Endothelial cell of umbilical vein (primary cell): ENCODE results near the gene KLHL25. TPM values are rescaled to one million over a fixed set of nuclear protein-coding genes. Genes with fewer than 3 reads are reported as not detected.

Experiments used
- BruUV-seq: library from RNA; stranded (reverse); fragments of 400-500 nt; replicated peaks from 2 replicates; lab custom pipeline; 2021; lab: Mats Ljungman, UMichigan
- CTCF ChIA-PET: fragments of 300-600, 350-600 bp; sonication (Branson Sonifier 250); formaldehyde crosslinking; loops from one replicate; lab custom pipeline; 2021; ENCODE audit warnings: antibody characterized with exemption, inconsistent platforms; lab: Charles Lee
- POLR2A ChIA-PET: fragments of 300-600, 350-600 bp; sonication (Branson Sonifier 250); formaldehyde crosslinking; loops from one replicate; lab custom pipeline; 2021; ENCODE audit warnings: antibody characterized with exemption, inconsistent platforms; lab: Charles Lee
- DNase-seq: peaks from one replicate; pipeline ENCODE4 v3.0.0-alpha.2; 2011; ENCODE audit warnings: low read depth, low spot score
- FAIRE-seq: peaks from 2 replicates; lab custom pipeline; 2011; peaks lifted over from hg19 to GRCh38; lab: Jason Lieb, UNC
- H2AFZ ChIP-seq: 2 replicates; pipeline ENCODE4 v1.6.0; 2012; ENCODE audit warnings: low read depth, low read length, control low read depth, inconsistent platforms
- H3K27ac ChIP-seq: 2 replicates; pipeline ENCODE4 v1.5.1; 2011; ENCODE audit warnings: low read depth, mild to moderate bottlenecking, control low read depth, low read length, moderate library complexity; ENCODE audit not compliant: insufficient read depth
- H3K27me3 ChIP-seq, 2 experiments: 2 replicates each; pipeline versions ENCODE4 v1.6.0 to v1.6.1; 2011; ENCODE audit warnings: low read length in 2 of 2, mixed read lengths in 1 of 2; ENCODE audit not compliant: control insufficient read depth in 2 of 2, insufficient read depth in 2 of 2
- H3K36me3 ChIP-seq, 2 experiments: 2 replicates in 1 of 2; 3 replicates in 1 of 2; pipeline ENCODE4 v1.5.1; 2011; ENCODE audit warnings: low read length in 2 of 2, mild to moderate bottlenecking in 1 of 2, moderate library complexity in 1 of 2; ENCODE audit not compliant: control insufficient read depth in 2 of 2, insufficient read depth in 2 of 2; ENCODE audit errors: extremely low read depth in 1 of 2
- H3K4me1 ChIP-seq: 3 replicates; pipeline ENCODE4 v1.5.1; 2011; ENCODE audit warnings: mild to moderate bottlenecking, low read length; ENCODE audit not compliant: control insufficient read depth, insufficient read depth; ENCODE audit errors: extremely low read depth
- H3K4me2 ChIP-seq: 2 replicates; pipeline ENCODE4 v1.6.1; 2011; ENCODE audit warnings: low read length, control low read depth, mixed read lengths; ENCODE audit not compliant: insufficient read depth
- H3K4me3 ChIP-seq, 3 experiments: fragments of 200-600 bp in 1 of 3; sonication (generic), shearing (Covaris generic) in 1 of 3; replicated peaks in 1 of 3; 2 replicates each; pipeline ENCODE4 v1.5.1; 2011 to 2016; ENCODE audit warnings: control low read depth in 3 of 3, low read length in 3 of 3, mild to moderate bottlenecking in 2 of 3, inconsistent platforms in 1 of 3, low read depth in 1 of 3, moderate library complexity in 1 of 3; ENCODE audit not compliant: insufficient read depth in 1 of 3
- H3K79me2 ChIP-seq: 2 replicates; pipeline ENCODE4 v1.6.0; 2012; ENCODE audit warnings: low read length, inconsistent platforms; ENCODE audit not compliant: control insufficient read depth, insufficient read depth
- H3K9ac ChIP-seq: replicated peaks from 2 replicates; pipeline ENCODE3; 2011; ENCODE audit warnings: low read length, control low read depth; ENCODE audit not compliant: insufficient read depth; ENCODE audit errors: extremely low read depth
- H3K9me1 ChIP-seq: replicated peaks from 3 replicates; pipeline ENCODE4 v1.6.0; 2011; ENCODE audit warnings: mild to moderate bottlenecking, low read length; ENCODE audit not compliant: control insufficient read depth, insufficient read depth; ENCODE audit errors: extremely low read depth
- H3K9me3 ChIP-seq: replicated peaks from 2 replicates; pipeline ENCODE4 v1.5.1; 2012; ENCODE audit warnings: low read length, inconsistent platforms; ENCODE audit not compliant: control insufficient read depth, insufficient read depth
- H4K20me1 ChIP-seq: replicated peaks from 2 replicates; pipeline ENCODE3; 2011; ENCODE audit warnings: mild to moderate bottlenecking, low read length; ENCODE audit not compliant: control insufficient read depth, insufficient read depth; ENCODE audit errors: extremely low read depth
- CTCF ChIP-seq, 2 donors: IDR thresholded peaks; 1 replicate in 1 of 2; 2 replicates in 1 of 2; pipeline ENCODE4 v1.5.1; 2011; ENCODE audit warnings: low read length in 2 of 2, mild to moderate bottlenecking in 2 of 2, moderate library complexity in 2 of 2, control low read depth in 1 of 2, inconsistent platforms in 1 of 2, low read depth in 1 of 2; ENCODE audit not compliant: insufficient read depth in 1 of 2; ENCODE audit errors: extremely low read depth in 1 of 2
- EZH2 ChIP-seq: IDR thresholded peaks from 2 replicates; pipeline ENCODE4 v1.6.1; 2012; ENCODE audit warnings: borderline replicate concordance, low read depth, mild to moderate bottlenecking, moderate library complexity, low read length, inconsistent platforms; ENCODE audit not compliant: severe bottlenecking
- FOS ChIP-seq: IDR thresholded peaks from 2 replicates; pipeline ENCODE4 v1.6.1; 2011; ENCODE audit warnings: mild to moderate bottlenecking, low read length, moderate library complexity, borderline replicate concordance; ENCODE audit not compliant: insufficient read depth
- GATA2 ChIP-seq: IDR thresholded peaks from 2 replicates; pipeline ENCODE4 v1.7.0; 2011; ENCODE audit warnings: low read depth, mild to moderate bottlenecking, moderate library complexity, mixed read lengths, low read length; ENCODE audit not compliant: insufficient read length, insufficient read depth
- JUN ChIP-seq: IDR thresholded peaks from 2 replicates; pipeline ENCODE4 v1.6.1; 2011; ENCODE audit warnings: borderline replicate concordance, low read depth; ENCODE audit not compliant: insufficient read length, insufficient read depth
- MYC ChIP-seq: IDR thresholded peaks from one replicate; pipeline ENCODE4 v1.6.1; 2011; ENCODE audit warnings: mild to moderate bottlenecking, low read depth, low read length
- POLR2A ChIP-seq: IDR thresholded peaks from 2 replicates; pipeline ENCODE4 v1.6.1; 2012; ENCODE audit warnings: low read depth, mild to moderate bottlenecking, control low read depth, low read length
- POLR2AphosphoS5 ChIP-seq: IDR thresholded peaks from 2 replicates; pipeline ENCODE4 v1.6.1; 2012; ENCODE audit warnings: low read depth, mild to moderate bottlenecking, control low read depth, low read length, moderate library complexity; ENCODE audit not compliant: insufficient read depth
- dilution Hi-C: fragments of 300-500 bp; cut with MboI; formaldehyde crosslinking; loops from one replicate; pipeline ENCODE4 v1.15.0; 2019; ENCODE audit warnings: low sequenced_read_pairs; ENCODE audit not compliant: extremely low pct_ligation_motif_present
- intact Hi-C: fragments of 100-400 bp; cut with micrococcal nuclease; formaldehyde crosslinking; loops from one replicate; pipeline ENCODE4 v1.10.0; 2022
- polyA plus RNA-seq, 4 experiments: library from polyadenylated mRNA; depleted of rRNA in 3 of 4; stranded (reverse) in 3 of 4; unstranded in 1 of 4; fragments of >200 nt; gene quantifications; 2 replicates each; pipeline versions ENCODE4 v1.2.1 to v1.2.3, GENCODE V29; 2011 to 2012; ENCODE audit warnings: missing spikeins in 1 of 4
- total RNA-seq: library from RNA; stranded (reverse); gene quantifications from 2 replicates; pipeline ENCODE4 v1.2.3, GENCODE V29; 2021
- TF ChIP-seq, protein P1 (sequence below): IDR thresholded peaks from 2 replicates; pipeline ENCODE4 v1.6.1; 2011; ENCODE audit not compliant: insufficient read depth, insufficient read length

KLHL25 gene
- total and polyA plus RNA-seq, 2 donors (not counting 3 experiments of a cell fraction or from before 2014, with no cell fraction given), result 5.4 to 6.4 TPM

DNA sequence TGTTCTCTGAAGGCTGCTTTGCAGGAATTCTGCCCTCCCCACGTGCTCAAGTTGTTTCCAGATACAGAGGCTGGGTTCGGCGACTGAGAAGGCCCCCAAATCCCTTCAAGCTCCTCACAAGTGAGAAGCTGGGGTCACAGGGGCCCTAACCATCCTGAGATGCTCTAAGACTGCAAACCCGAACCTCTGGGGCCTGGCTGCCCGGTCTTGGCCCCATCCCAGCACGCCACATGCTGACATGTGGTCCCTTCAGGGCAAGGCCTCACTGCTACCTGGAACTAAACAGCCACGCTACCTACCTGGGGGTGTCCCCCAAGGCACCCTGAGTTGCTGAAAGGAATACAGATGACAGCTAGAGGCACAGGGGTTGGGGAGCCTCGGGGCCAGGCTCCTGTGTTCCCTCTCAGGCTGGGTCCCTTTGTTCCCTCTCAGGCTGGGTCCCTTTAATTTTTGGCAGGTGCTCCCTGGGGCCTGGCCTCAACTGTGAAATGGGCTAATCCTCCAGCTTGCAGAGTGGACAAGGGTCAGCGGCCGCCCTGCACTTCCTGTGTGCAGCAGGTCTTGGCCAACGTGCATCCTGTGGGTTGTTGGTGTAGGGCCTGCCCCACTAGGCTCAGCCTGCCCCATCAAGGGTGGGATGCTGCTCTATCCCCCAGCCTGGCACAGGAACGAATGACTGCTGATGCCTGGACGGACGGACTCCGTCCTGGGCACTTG lies 32.5 kb downstream of the KLHL25 start:
- Histone ChIP-seq H3K4me3 (no peak overlapping the region), H3K4me1 (no peaks in the 10 kb centered on the region), H3K4me2 (no peak overlapping the region), H2AFZ (no peak overlapping the region), H3K27me3 (no peaks in the 10 kb centered on the region), H4K20me1 (no peaks in the 10 kb centered on the region), H3K9me3 (no peaks in the 10 kb centered on the region), H3K27ac (no peak overlapping the region), H3K79me2 (no peaks in the 10 kb centered on the region), H3K9me1 (no peaks in the 10 kb centered on the region), H3K9ac (no peak overlapping the region), H3K36me3 (no peaks in the 10 kb centered on the region)
- CTCF ChIA-PET, result interaction anchor here (1.4 kb wide), 1 partner anchor 12 kb away, joined by 3 read pairs; no protein-coding TSS in a partner anchor
- POLR2A ChIA-PET, result no interaction called here
- DNase-seq (no peak), FAIRE-seq (no peak)
- no peak for TF ChIP-seq POLR2AphosphoS5
- intact Hi-C loops, result no loop called here
- BruUV-seq, result no TSS peak
- dilution Hi-C loops, result no loop called here

GRCh38 chr15:85761635-85762034 lies 33.1 kb downstream of the KLHL25 start:
- Histone ChIP-seq H3K4me3 (no peak overlapping the region), H3K27me3 (no peaks in the 10 kb centered on the region), H3K36me3 (no peaks in the 10 kb centered on the region), H3K9me3 (no peaks in the 10 kb centered on the region), H3K79me2 (no peaks in the 10 kb centered on the region), H4K20me1 (no peaks in the 10 kb centered on the region), H3K9ac (no peak overlapping the region), H3K4me2 (no peak overlapping the region), H3K9me1 (no peaks in the 10 kb centered on the region), H2AFZ (no peak overlapping the region), H3K27ac (no peak overlapping the region), H3K4me1 (no peaks in the 10 kb centered on the region)
- POLR2A ChIA-PET, result no interaction called here
- FAIRE-seq, result no peak
- dilution Hi-C loops (no loop called here), intact Hi-C loops (no loop called here)
- CTCF ChIA-PET, result no interaction called here
- TF ChIP-seq FOS (no peak), MYC (no peak), POLR2A (no peak), JUN (no peak), POLR2AphosphoS5 (no peak), CTCF (IDR thresholded peaks at IDR 0.05; ENCODE audit: extremely low read depth in 1 of 2, insufficient read depth in 1 of 2, low read depth in 1 of 2, low read length in 2 of 2) (no peak), EZH2 (no peak), GATA2 (no peak)
- TF ChIP-seq, protein P1, sequence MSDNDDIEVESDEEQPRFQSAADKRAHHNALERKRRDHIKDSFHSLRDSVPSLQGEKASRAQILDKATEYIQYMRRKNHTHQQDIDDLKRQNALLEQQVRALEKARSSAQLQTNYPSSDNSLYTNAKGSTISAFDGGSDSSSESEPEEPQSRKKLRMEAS, result no peak
- no TSS peak for BruUV-seq
- no peak for DNase-seq
